ENCODE data around the gene AQR. TPM values are rescaled to one million over a fixed set of nuclear protein-coding genes. Genes with fewer than 3 reads are reported as not detected.

The AQR gene
- total RNA-seq, 1 experiment from 2014 or later, result 26.1 TPM

- Histone ChIP-seq H3K27ac (ENCODE audit: low read length) (peak overlapping the region; percentile 81), H3K4me1 (ENCODE audit: insufficient read depth, low read length) (peaks cover 36% of the 10 kb centered on the region), H3F3A (ENCODE audit: low read length, unreplicated experiment) (no peaks in the 10 kb centered on the region), H3K4me2 (ENCODE audit: low read length) (peak overlapping the region; percentile 90), H3K9ac (ENCODE audit: low read length) (peak overlapping the region; percentile 99), H3K27me3 (ENCODE audit: low read length) (no peaks in the 10 kb centered on the region), H3K79me2 (ENCODE audit: low read length) (peaks cover 56% of the 10 kb centered on the region), H3K9me3 (ENCODE audit: low read length) (no peaks in the 10 kb centered on the region), H3K4me3 (ENCODE audit: low read length) (peak overlapping the region; percentile 91), H3K36me3 (ENCODE audit: low read depth, low read length) (peaks cover 19% of the 10 kb centered on the region), H2AFZ (ENCODE audit: low read length) (peak overlapping the region; percentile 100), H3K9me2 (replicated peaks; ENCODE audit: low read length) (no peaks in the 10 kb centered on the region), H4K20me1 (ENCODE audit: low read length) (peaks cover 25% of the 10 kb centered on the region)
- TF ChIP-seq CTCF (conservative IDR thresholded peaks at IDR 0.05; ENCODE audit: low read depth, low read length), result no peak
- TF ChIP-seq EZH2 (IDR thresholded peaks at IDR 0.05; ENCODE audit: low read length, unreplicated experiment), result no peak
- no peak for TF ChIP-seq EZH2phosphoT487 (IDR thresholded peaks at IDR 0.05; ENCODE audit: borderline replicate concordance, low read length)
- ChIA-PET CTCF (interaction anchor here (2.4 kb wide), 1 partner anchor 18 kb away, joined by 21 read pairs; the partner anchor contains the start of gene AQR), POLR2A (ENCODE audit: unreplicated experiment) (interaction anchor here (1.7 kb wide), 1 partner anchor 18 kb away, joined by 22 read pairs; the partner anchor contains the start of gene AQR)
- ATAC-seq (peak; percentile 8), DNase-seq (no peak)
- BruUV-seq (replicated peaks), result TSS peak; percentile 53
- intact Hi-C loops (cut with micrococcal nuclease), result loop anchor here (1.0 to 10.0 kb wide), 2 partner anchors 18 to 557 kb away; partner anchors contain the start of genes AQR and DPH6
Measured at GRCh38 chr15:34987609-34988026, 18.1 kb upstream of the AQR start.

DNA sequence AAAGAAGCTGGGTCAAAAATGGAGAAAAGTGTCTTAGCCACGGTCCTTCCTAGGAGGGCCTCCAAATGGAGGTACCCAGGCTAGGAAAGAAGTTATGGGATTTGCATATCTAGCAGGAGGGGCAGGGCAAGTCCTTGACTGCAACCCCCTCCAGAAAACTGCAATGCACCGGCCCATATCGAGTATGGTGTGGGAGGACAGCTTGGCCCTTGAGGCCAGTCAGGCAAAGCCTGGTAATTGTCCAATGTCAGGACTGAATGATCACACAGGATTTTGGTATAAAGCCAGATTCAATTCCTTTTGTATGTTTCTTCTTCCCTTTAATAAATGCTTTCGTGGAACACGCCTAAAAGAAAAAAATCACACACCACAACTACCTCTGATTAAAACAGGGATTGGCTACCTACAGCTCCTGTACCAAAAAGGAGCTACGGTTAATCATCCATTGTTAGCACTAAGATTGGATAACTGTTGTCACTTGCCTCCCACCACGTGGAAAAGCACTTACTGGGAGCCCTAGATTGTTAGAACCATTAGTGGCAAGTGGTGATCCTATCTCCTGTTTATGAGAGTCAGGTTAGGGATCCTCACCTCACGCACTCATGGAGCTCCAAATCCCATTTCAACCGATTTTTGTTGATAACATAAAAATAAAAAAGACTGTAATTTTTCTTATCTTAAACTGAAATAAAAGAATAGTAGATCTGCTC, 17.4 kb upstream of the AQR start:
- POLR2A ChIA-PET (ENCODE audit: unreplicated experiment), result no interaction called here
- Histone ChIP-seq H3K4me1 (ENCODE audit: insufficient read depth, low read length) (peaks cover 36% of the 10 kb centered on the region), H3K27me3 (ENCODE audit: low read length) (no peaks in the 10 kb centered on the region), H3K36me3 (ENCODE audit: low read depth, low read length) (peaks cover 26% of the 10 kb centered on the region), H3K27ac (ENCODE audit: low read length) (no peak overlapping the region), H2AFZ (ENCODE audit: low read length) (no peak overlapping the region), H3K79me2 (ENCODE audit: low read length) (peaks cover 63% of the 10 kb centered on the region), H3K9me3 (ENCODE audit: low read length) (no peaks in the 10 kb centered on the region), H3F3A (ENCODE audit: low read length, unreplicated experiment) (no peaks in the 10 kb centered on the region), H3K9ac (ENCODE audit: low read length) (peak overlapping the region; percentile 99), H3K9me2 (replicated peaks; ENCODE audit: low read length) (no peaks in the 10 kb centered on the region), H4K20me1 (ENCODE audit: low read length) (peaks cover 25% of the 10 kb centered on the region), H3K4me2 (ENCODE audit: low read length) (peak overlapping the region; percentile 90), H3K4me3 (ENCODE audit: low read length) (peak overlapping the region; percentile 91)
- DNase-seq, result peak; percentile 13
- CTCF ChIA-PET, result interaction anchor here (2.4 kb wide), 1 partner anchor 17 kb away, joined by 21 read pairs; the partner anchor contains the start of gene AQR
- no peak for ATAC-seq
- BruUV-seq (replicated peaks), result no TSS peak
- intact Hi-C loops (cut with micrococcal nuclease), result loop anchor here (10.0 kb wide), 1 partner anchor 558 kb away; the partner anchor contains the start of gene DPH6
- TF ChIP-seq EZH2phosphoT487 (IDR thresholded peaks at IDR 0.05; ENCODE audit: borderline replicate concordance, low read length), result no peak

DNA sequence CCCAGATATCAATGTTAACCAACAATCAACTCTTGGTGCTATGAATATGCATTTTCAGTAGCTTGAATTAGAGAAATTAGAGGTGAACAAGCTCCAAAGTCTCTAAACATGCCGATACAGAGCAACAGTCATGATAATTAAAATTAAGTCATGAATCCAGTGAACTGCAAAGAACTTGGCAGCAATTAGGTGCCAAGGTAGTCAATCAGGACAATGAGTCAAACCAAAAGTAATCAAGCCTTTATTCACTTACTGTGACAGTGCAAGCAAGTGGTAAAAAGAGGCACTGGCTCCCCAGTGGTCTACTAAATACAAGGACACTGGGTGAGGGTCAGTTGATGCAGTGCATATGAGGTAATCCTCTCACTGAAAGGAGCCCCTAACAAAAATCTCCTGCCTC, 16.8 kb upstream of the AQR start:
- Histone ChIP-seq H3K9me3 (ENCODE audit: low read length) (no peaks in the 10 kb centered on the region), H3K79me2 (ENCODE audit: low read length) (peaks cover 63% of the 10 kb centered on the region), H3K36me3 (ENCODE audit: low read depth, low read length) (peaks cover 32% of the 10 kb centered on the region), H2AFZ (ENCODE audit: low read length) (no peak overlapping the region), H3K27ac (ENCODE audit: low read length) (no peak overlapping the region), H3F3A (ENCODE audit: low read length, unreplicated experiment) (no peaks in the 10 kb centered on the region), H3K9ac (ENCODE audit: low read length) (peak overlapping the region; percentile 99), H3K4me1 (ENCODE audit: insufficient read depth, low read length) (peaks cover 30% of the 10 kb centered on the region), H3K27me3 (ENCODE audit: low read length) (no peaks in the 10 kb centered on the region), H3K4me3 (ENCODE audit: low read length) (peak overlapping the region; percentile 91), H4K20me1 (ENCODE audit: low read length) (peaks cover 25% of the 10 kb centered on the region), H3K4me2 (ENCODE audit: low read length) (peak overlapping the region; percentile 90), H3K9me2 (replicated peaks; ENCODE audit: low read length) (no peaks in the 10 kb centered on the region)
- no peak for TF ChIP-seq CTCF (conservative IDR thresholded peaks at IDR 0.05; ENCODE audit: low read depth, low read length)
- TF ChIP-seq EZH2phosphoT487 (IDR thresholded peaks at IDR 0.05; ENCODE audit: borderline replicate concordance, low read length), result no peak
- no peak for TF ChIP-seq EZH2 (IDR thresholded peaks at IDR 0.05; ENCODE audit: low read length, unreplicated experiment)
- DNase-seq, result no peak
- CTCF ChIA-PET, result no interaction called here
- intact Hi-C loops (cut with micrococcal nuclease), result loop anchor here (10.0 kb wide), 1 partner anchor 558 kb away; the partner anchor contains the start of gene DPH6
- BruUV-seq (replicated peaks), result no TSS peak
- no peak for ATAC-seq
- POLR2A ChIA-PET (ENCODE audit: unreplicated experiment), result interaction anchor here (0.6 kb wide), 1 partner anchor 16 kb away, joined by 7 read pairs; no protein-coding TSS in a partner anchor

Data from PC-3 (cell line).